ENCODE measurements around the gene EFHB. TPM values are rescaled to one million over a fixed set of nuclear protein-coding genes. Genes with fewer than 3 reads are reported as not detected.
A peak's percentile ranks its signal among the peaks of the same experiment; 100 is the strongest.

Gene EFHB
- total RNA-seq, 1 experiment from 2014 or later = 0.30 TPM

DNA sequence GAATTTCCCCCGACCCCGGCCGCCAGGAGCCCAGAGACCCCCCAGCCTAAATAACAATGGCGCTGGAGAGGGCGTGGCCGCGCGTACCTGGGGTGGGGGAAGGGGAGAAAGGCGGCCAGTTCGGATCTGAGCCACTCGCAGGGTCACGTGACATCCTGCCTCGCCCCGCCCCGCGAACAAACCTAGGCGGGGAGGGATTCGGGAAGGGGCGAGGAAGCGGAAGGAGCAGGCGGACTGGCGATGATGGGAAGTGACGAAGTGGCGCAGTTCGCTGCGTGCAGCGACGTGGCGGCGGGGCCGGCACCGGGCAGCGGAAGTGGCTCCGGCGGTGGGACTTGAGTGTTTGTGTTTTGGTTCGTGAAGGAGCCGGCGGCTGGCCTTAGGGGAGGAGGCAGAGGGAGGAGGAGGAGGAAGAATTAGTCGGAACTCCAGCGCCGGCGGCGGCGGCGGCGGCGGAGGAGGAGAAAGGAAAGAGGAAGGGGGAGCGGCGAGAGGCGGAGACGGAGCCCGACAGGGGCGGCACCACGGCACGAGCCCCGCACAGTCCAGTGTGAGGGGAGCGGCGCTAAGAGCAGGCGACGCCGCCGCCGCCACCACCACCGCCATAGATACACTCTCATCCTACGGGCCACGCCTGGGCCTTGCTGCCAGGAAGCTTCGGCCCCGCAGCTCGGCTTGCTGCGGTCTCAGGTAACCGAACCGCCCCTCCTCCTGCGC is 13.0 kb upstream of the EFHB start, which contains the start of gene RAB5A (continued):
- TF ChIP-seq ZBTB33 (IDR thresholded peaks at IDR 0.05; ENCODE audit: extremely low read depth, insufficient replicate concordance, low read length) (no peak), POLR2AphosphoS5 (IDR thresholded peaks at IDR 0.05; ENCODE audit: low read depth, low read length) (peak; percentile 64)

GRCh38 chr3:19945969-19946831 is 12.2 kb upstream of the EFHB start:
- ATAC-seq = peak; percentile 10
- H3K9me2 ChIP-seq (ENCODE audit: insufficient read depth) = no peaks in the 10 kb centered on the region
- peaks cover 7 to 14% of the 10 kb centered on the region in 2 experiments; a peak in 3 of 4 replicates for H3K4me1 ChIP-seq (ENCODE audit: control insufficient read depth in 1 of 2, insufficient read depth in 2 of 2, low read length in 2 of 2)
- RAD21 ChIA-PET (ENCODE audit: low non-redundant PET in 1 of 2, low total read pairs in 2 of 2, uncharacterized antibody in 2 of 2, unreplicated experiment in 2 of 2) = no interaction called here
- H4K20me1 ChIP-seq (ENCODE audit: insufficient read depth) = peaks cover 4% of the 10 kb centered on the region; the same call in 1 of the 2 replicates
- no peak for DNase-seq (ENCODE audit: low read depth, low spot score)
- H3K4me3 ChIP-seq (replicated peaks in 1 of 2; ENCODE audit: low read depth in 1 of 2, low read length in 2 of 2) = peak overlapping the region; percentile 89 to 93
- H3K27me3 ChIP-seq (ENCODE audit: insufficient read depth, low read length) = no peaks in the 10 kb centered on the region
- TF ChIP-seq TCF7L2 (IDR thresholded peaks at IDR 0.05; ENCODE audit: borderline replicate concordance, extremely low read depth, insufficient read depth, insufficient read length) (no peak), ZFX (IDR thresholded peaks at IDR 0.05) (no peak), YY1 (IDR thresholded peaks at IDR 0.05; ENCODE audit: extremely low read depth, insufficient replicate concordance, low read depth, low read length) (no peak), CBX3 (IDR thresholded peaks at IDR 0.05; ENCODE audit: low read depth) (no peak), MAX (IDR thresholded peaks at IDR 0.05) (no peak), POLR2AphosphoS5 (IDR thresholded peaks at IDR 0.05; ENCODE audit: low read depth, low read length) (no peak), ZNF274 (IDR thresholded peaks at IDR 0.05; ENCODE audit: low read depth, low read length) (no peak), RAD21 (IDR thresholded peaks at IDR 0.05; ENCODE audit: low read depth) (no peak), JUND (IDR thresholded peaks at IDR 0.05) (no peak)
- H2AFZ ChIP-seq (ENCODE audit: low read depth, low read length, poor library complexity, severe bottlenecking) = no peak overlapping the region
- peaks cover 0 to 2% of the 10 kb centered on the region in 2 experiments; a peak in 1 of 4 replicates for H3K36me3 ChIP-seq (ENCODE audit: control insufficient read depth in 1 of 2, insufficient read depth in 2 of 2, low read length in 2 of 2)
- CTCF ChIA-PET = no interaction called here
- BruUV-seq (replicated peaks) = TSS peak; percentile 93
- H3K27ac ChIP-seq (ENCODE audit: low read depth, low read length) = peak overlapping the region; percentile 96
- H3K9me3 ChIP-seq (ENCODE audit: control insufficient read depth in 1 of 2, insufficient read depth in 1 of 2, low read depth in 1 of 2, low read length in 2 of 2) = no peaks in the 10 kb centered on the region
- H3K4me2 ChIP-seq (ENCODE audit: low read length) = peak overlapping the region; percentile 85
- intact Hi-C loops (cut with micrococcal nuclease) = loop anchor here (5.0 kb wide), 1 partner anchor 241 kb away; the partner anchor contains the start of gene SGO1
- peaks cover 40% of the 10 kb centered on the region for H3K79me2 ChIP-seq (ENCODE audit: insufficient read depth, low read length)
- POLR2A ChIA-PET = no interaction called here
- H3K9ac ChIP-seq (ENCODE audit: low read length) = peak overlapping the region; percentile 84
